HCT116 (cell line): ENCODE measurements around the gene DYNLT2. TPM values are rescaled to one million over a fixed set of nuclear protein-coding genes. Genes with fewer than 3 reads are reported as not detected.
"Not testable (repeated sequence)": the region's sequence is repeated elsewhere in the genome, so short reads cannot be mapped to it uniquely, and the experiment has no call there.

Experiments
- ATAC-seq: fragments of 200-7000 bp; cut with Tn5 transposase; 2 replicates; pipeline ENCODE4 v1.9.1; 2020; ENCODE audit warnings: mild to moderate bottlenecking, moderate library complexity
- BruUV-seq: library from RNA; stranded (reverse); fragments of 400-500 nt; replicated peaks from 2 replicates; lab custom pipeline; 2021; lab: Mats Ljungman, UMichigan
- CTCF ChIA-PET: fragments of 300-600 bp; sonication (Branson Sonifier 250); formaldehyde crosslinking; loops from one replicate; lab custom pipeline; 2021; ENCODE audit warnings: antibody characterized with exemption; lab: Charles Lee
- POLR2A ChIA-PET: fragments of 300-600, 350-600 bp; sonication (Branson Sonifier 250); formaldehyde crosslinking; loops from one replicate; lab custom pipeline; 2021; ENCODE audit warnings: antibody characterized with exemption; lab: Charles Lee
- RAD21 ChIA-PET, 2 experiments: fragments of 300-600 bp; sonication (Branson Sonifier 250); formaldehyde crosslinking; loops; one replicate each; lab custom pipeline; 2023; ENCODE audit warnings: low total read pairs in 2 of 2; ENCODE audit not compliant: uncharacterized antibody in 2 of 2, unreplicated experiment in 2 of 2, low non-redundant PET in 1 of 2; lab: Charles Lee
- DNase-seq: peaks from one replicate; pipeline ENCODE4 v3.0.0-alpha.2; 2010; ENCODE audit warnings: low read depth, low spot score
- H2AFZ ChIP-seq: fragments of 200-600 bp; shearing (Covaris generic), sonication (generic); 2 replicates; pipeline ENCODE4 v1.6.1; 2017; ENCODE audit warnings: low read depth, mixed run types, mixed read lengths, antibody characterized with exemption, low read length; ENCODE audit not compliant: poor library complexity, severe bottlenecking
- H3K27ac ChIP-seq: 2 replicates; pipeline ENCODE4 v1.5.1; 2012; ENCODE audit warnings: low read depth, low read length
- H3K27me3 ChIP-seq: fragments of 200-600 bp; sonication (generic); 2 replicates; pipeline ENCODE4 v1.6.1; 2016; ENCODE audit warnings: mixed run types, low read length, mixed read lengths; ENCODE audit not compliant: insufficient read depth
- H3K36me3 ChIP-seq, 2 experiments: fragments of 200-500 bp in 1 of 2; fragments of 200-600 bp in 1 of 2; sonication (Bioruptor generic) in 1 of 2; sonication (generic) in 1 of 2; 2 replicates each; pipeline versions ENCODE4 v1.5.1 to v1.6.1; 2014 to 2016; ENCODE audit warnings: low read length in 2 of 2, inconsistent platforms in 1 of 2, mixed read lengths in 1 of 2, mixed run types in 1 of 2; ENCODE audit not compliant: insufficient read depth in 2 of 2, control insufficient read depth in 1 of 2
- H3K4me1 ChIP-seq, 2 experiments: fragments of 200-600 bp in 1 of 2; sonication (generic) in 1 of 2; 2 replicates each; pipeline versions ENCODE4 v1.5.1 to v1.6.1; 2012 to 2017; ENCODE audit warnings: low read length in 2 of 2, inconsistent platforms in 1 of 2, mild to moderate bottlenecking in 1 of 2, mixed read lengths in 1 of 2, mixed run types in 1 of 2, moderate library complexity in 1 of 2; ENCODE audit not compliant: insufficient read depth in 2 of 2, control insufficient read depth in 1 of 2
- H3K4me2 ChIP-seq: fragments of 200-600 bp; sonication (generic); 2 replicates; pipeline ENCODE4 v1.6.1; 2017; ENCODE audit warnings: mixed run types, low read length, mixed read lengths
- H3K4me3 ChIP-seq, 2 experiments: fragments of 200-600 bp in 1 of 2; sonication (generic) in 1 of 2; replicated peaks in 1 of 2; 2 replicates each; pipeline ENCODE4 v1.5.1; 2011 to 2016; ENCODE audit warnings: low read length in 2 of 2, control low read depth in 1 of 2, low read depth in 1 of 2, mild to moderate bottlenecking in 1 of 2, mixed read lengths in 1 of 2, mixed run types in 1 of 2
- H3K79me2 ChIP-seq: fragments of 200-600 bp; sonication (generic); 2 replicates; pipeline ENCODE4 v1.6.1; 2017; ENCODE audit warnings: mild to moderate bottlenecking, mixed run types, low read length, moderate library complexity, mixed read lengths; ENCODE audit not compliant: insufficient read depth
- H3K9ac ChIP-seq: fragments of 200-600 bp; sonication (generic); 2 replicates; pipeline ENCODE4 v1.6.1; 2016; ENCODE audit warnings: low read length, mixed read lengths
- H3K9me2 ChIP-seq: fragments of 200-600 bp; sonication (generic), shearing (Covaris generic); 2 replicates; pipeline ENCODE4 v1.6.1; 2017; ENCODE audit warnings: mixed run types, mild to moderate bottlenecking, moderate library complexity; ENCODE audit not compliant: insufficient read depth
- H3K9me3 ChIP-seq, 2 experiments: fragments of 200-500 bp in 1 of 2; fragments of 200-600 bp in 1 of 2; sonication (Bioruptor generic) in 1 of 2; sonication (generic) in 1 of 2; 2 replicates each; pipeline ENCODE4 v1.6.1; 2014 to 2017; ENCODE audit warnings: low read length in 2 of 2, mixed read lengths in 2 of 2, inconsistent platforms in 1 of 2, low read depth in 1 of 2, mild to moderate bottlenecking in 1 of 2, mixed run types in 1 of 2, moderate library complexity in 1 of 2; ENCODE audit not compliant: control insufficient read depth in 1 of 2, insufficient read depth in 1 of 2
- H4K20me1 ChIP-seq: fragments of 200-600 bp; sonication (generic), shearing (Covaris generic); 2 replicates; pipeline ENCODE4 v1.6.1; 2017; ENCODE audit warnings: mixed run types, mild to moderate bottlenecking, moderate library complexity; ENCODE audit not compliant: insufficient read depth
- CTCF ChIP-seq, 3 experiments: fragments of 200-600 bp in 1 of 3; sonication (generic) in 1 of 3; IDR thresholded peaks in 2 of 3; conservative IDR thresholded peaks in 1 of 3; 2 replicates each; pipeline ENCODE4 v1.5.1; 2012 to 2017; ENCODE audit warnings: low read depth in 2 of 3, low read length in 2 of 3, antibody characterized with exemption in 1 of 3, borderline replicate concordance in 1 of 3, control low read depth in 1 of 3, mild to moderate bottlenecking in 1 of 3, mixed read lengths in 1 of 3, mixed run types in 1 of 3, moderate library complexity in 1 of 3; ENCODE audit not compliant: insufficient read depth in 1 of 3
- RAD21 ChIP-seq: IDR thresholded peaks from 2 replicates; pipeline ENCODE4 v1.6.1; 2012; ENCODE audit warnings: low read depth, mild to moderate bottlenecking
- ZFX ChIP-seq: fragments of 450-650 bp; IDR thresholded peaks from 2 replicates; pipeline ENCODE4 v1.6.1; 2017
- intact Hi-C: fragments of 100-400 bp; cut with micrococcal nuclease; formaldehyde crosslinking; loops from 2 replicates; pipeline ENCODE4 v1.10.0; 2022
- total RNA-seq: library from RNA; stranded (reverse); gene quantifications from one replicate; pipeline ENCODE4 v1.2.1, GENCODE V29; 2021; ENCODE audit not compliant: unreplicated experiment

Gene DYNLT2
- total RNA-seq, 1 experiment from 2014 or later: 1.5 TPM

- Histone ChIP-seq H2AFZ (no peak overlapping the region), H3K4me1 (peaks cover 19 to 20% of the 10 kb centered on the region in 2 experiments), H3K9me2 (no peaks in the 10 kb centered on the region), H3K4me2 (peak overlapping the region; percentile 84), H3K27ac (no peak overlapping the region), H3K36me3 (peaks cover 7 to 12% of the 10 kb centered on the region in 2 experiments; a peak in 2 of 4 replicates), H3K79me2 (peaks cover 78% of the 10 kb centered on the region), H3K9ac (peak overlapping the region; percentile 98; the same call in 1 of the 2 replicates), H3K27me3 (no peaks in the 10 kb centered on the region), H4K20me1 (no peaks in the 10 kb centered on the region), H3K9me3 (peaks cover 0 to 6% of the 10 kb centered on the region in 2 experiments; a peak in 1 of 4 replicates), H3K4me3 (peak overlapping the region in 1 of 2 experiments; percentile 98; a peak in 1 of 4 replicates)
- ChIA-PET RAD21 (no interaction called here), POLR2A (no interaction called here), CTCF (no interaction called here)
- ATAC-seq: no peak
- DNase-seq: no peak
- intact Hi-C loops: loop anchor here (5.0 to 10.0 kb wide), 2 partner anchors 743 to 825 kb away; no protein-coding TSS in a partner anchor
- TF ChIP-seq ZFX: no peak
- no TSS peak for BruUV-seq
Observed at GRCh38 chr6:169700296-169700695, 51.1 kb downstream of the DYNLT2 start.

GRCh38 chr6:169697115-169697514 lies 54.3 kb downstream of the DYNLT2 start:
- TF ChIP-seq RAD21 (peak; percentile 40), CTCF (IDR thresholded peaks at IDR 0.05 in 2 of 3, conservative IDR thresholded peaks at IDR 0.05 in 1 of 3; ENCODE audit: borderline replicate concordance in 1 of 3, insufficient read depth in 1 of 3, low read depth in 2 of 3, low read length in 2 of 3) (peak; percentile 19 to 56 (median 44); a peak in 5 of 6 replicates)
- TF ChIP-seq, all 23 proteins: peak for 2; not testable (repeated sequence) for 21
- H3K4me2 ChIP-seq, H3K4me3 ChIP-seq, H3K27ac ChIP-seq, H2AFZ ChIP-seq, RAD21 ChIA-PET, POLR2A ChIA-PET, BruUV-seq, DNase-seq, CTCF ChIA-PET, intact Hi-C loops, H3K36me3 ChIP-seq, ATAC-seq, H3K9ac ChIP-seq, H3K9me2 ChIP-seq, H3K9me3 ChIP-seq, H3K27me3 ChIP-seq, H4K20me1 ChIP-seq, H3K4me1 ChIP-seq: not testable (repeated sequence)
- H3K79me2 ChIP-seq: peaks cover 72% of the 10 kb centered on the region
